ENCODE measurements around the gene TDRD3.

TDRD3 gene

DNA sequence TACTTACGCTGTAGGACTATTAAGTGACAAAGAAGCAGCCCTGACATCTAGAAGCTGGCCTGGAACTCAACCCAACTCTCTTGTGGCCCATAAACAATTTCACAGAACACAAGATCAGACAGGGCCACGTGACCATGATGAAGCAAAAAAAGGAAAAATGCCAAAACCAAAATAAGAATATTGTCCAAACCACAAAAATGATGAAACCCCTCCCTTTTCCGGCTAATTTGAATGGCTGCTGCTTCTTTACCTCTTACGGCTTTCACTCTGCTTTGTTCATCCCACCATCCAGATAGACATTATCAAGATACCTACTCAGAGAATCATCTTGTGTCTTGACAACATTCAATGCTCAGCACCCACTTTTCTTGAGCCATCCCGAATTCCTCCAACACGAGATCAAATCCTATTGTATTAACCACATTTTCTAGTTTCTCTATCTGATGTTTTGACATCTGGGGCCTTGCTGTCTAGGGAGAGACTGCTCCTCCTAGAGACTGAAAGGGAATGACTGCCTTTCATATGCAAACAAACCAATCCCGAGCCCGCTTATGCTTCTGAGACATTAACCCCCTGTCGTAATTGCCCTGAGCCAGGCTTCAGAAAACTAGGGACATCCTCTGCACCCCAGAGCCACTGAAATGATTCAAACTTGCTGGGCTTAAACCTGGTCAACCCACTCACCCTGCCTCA is 186.3 kb downstream of the TDRD3 start:
- no peaks in the 10 kb centered on the region for H3K27me3 ChIP-seq (ENCODE audit: control insufficient read depth, insufficient read depth, low read length)
- no peak overlapping the region for H3K4me3 ChIP-seq (ENCODE audit: low read depth, low read length)
- H3K9ac ChIP-seq, result no peak overlapping the region
- H2AFZ ChIP-seq, result no peak overlapping the region
- H3K4me1 ChIP-seq, result no peaks in the 10 kb centered on the region
- H3K36me3 ChIP-seq (ENCODE audit: control insufficient read depth, insufficient read depth, low read length), result no peaks in the 10 kb centered on the region
- no peak for TF ChIP-seq CTCF (IDR thresholded peaks at IDR 0.05)
- no peaks in the 10 kb centered on the region for H3K9me3 ChIP-seq (ENCODE audit: control insufficient read depth, low read length)
- H3K27ac ChIP-seq, result no peak overlapping the region
- no peaks in the 10 kb centered on the region for H3K79me2 ChIP-seq
- no peak overlapping the region for H3K4me2 ChIP-seq (ENCODE audit: low read length)

- H2AFZ ChIP-seq, result no peak overlapping the region
- H3K27me3 ChIP-seq (ENCODE audit: control insufficient read depth, insufficient read depth, low read length), result no peaks in the 10 kb centered on the region
- TF ChIP-seq CTCF (IDR thresholded peaks at IDR 0.05), result no peak
- no peak overlapping the region for H3K4me2 ChIP-seq (ENCODE audit: low read length)
- no peaks in the 10 kb centered on the region for H3K36me3 ChIP-seq (ENCODE audit: control insufficient read depth, insufficient read depth, low read length)
- no peak overlapping the region for H3K4me3 ChIP-seq (ENCODE audit: low read depth, low read length)
- H3K9me3 ChIP-seq (ENCODE audit: control insufficient read depth, low read length), result no peaks in the 10 kb centered on the region
- no peak overlapping the region for H3K27ac ChIP-seq
- H3K4me1 ChIP-seq, result no peaks in the 10 kb centered on the region
- no peak overlapping the region for H3K9ac ChIP-seq
- H3K79me2 ChIP-seq, result no peaks in the 10 kb centered on the region
Observed at GRCh38 chr13:60583911-60584753, 187.1 kb downstream of the TDRD3 start.

DNA sequence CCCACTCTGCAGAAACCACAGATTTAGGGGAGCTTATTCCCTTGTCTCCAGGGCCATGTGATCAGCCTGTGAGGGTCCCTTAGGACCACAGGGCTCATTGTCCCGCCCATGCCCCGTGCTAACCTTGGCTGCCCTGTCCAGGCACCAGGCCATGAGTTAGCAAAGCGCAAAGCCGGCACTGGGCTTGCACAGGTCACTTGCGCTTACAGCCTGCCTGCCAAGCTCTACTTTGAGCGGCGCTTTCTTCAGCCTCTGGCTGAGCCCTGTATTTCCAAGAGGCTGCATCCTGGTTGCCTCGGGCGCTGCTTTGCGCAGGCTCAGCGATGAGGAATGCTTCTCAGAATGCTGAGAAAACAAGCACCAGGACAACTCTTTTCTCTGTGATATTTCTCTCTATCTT is 188.0 kb downstream of the TDRD3 start:
- H2AFZ ChIP-seq, result no peak overlapping the region
- H3K9ac ChIP-seq, result no peak overlapping the region
- no peak for TF ChIP-seq CTCF (IDR thresholded peaks at IDR 0.05)
- H3K9me3 ChIP-seq (ENCODE audit: control insufficient read depth, low read length), result no peaks in the 10 kb centered on the region
- no peaks in the 10 kb centered on the region for H3K79me2 ChIP-seq
- no peak overlapping the region for H3K4me2 ChIP-seq (ENCODE audit: low read length)
- H3K27me3 ChIP-seq (ENCODE audit: control insufficient read depth, insufficient read depth, low read length), result no peaks in the 10 kb centered on the region
- no peak overlapping the region for H3K27ac ChIP-seq
- no peaks in the 10 kb centered on the region for H3K36me3 ChIP-seq (ENCODE audit: control insufficient read depth, insufficient read depth, low read length)
- no peaks in the 10 kb centered on the region for H3K4me1 ChIP-seq
- no peak overlapping the region for H3K4me3 ChIP-seq (ENCODE audit: low read depth, low read length)

- H3K4me3 ChIP-seq (ENCODE audit: low read depth, low read length), result no peak overlapping the region
- H3K36me3 ChIP-seq (ENCODE audit: control insufficient read depth, insufficient read depth, low read length), result no peaks in the 10 kb centered on the region
- no peaks in the 10 kb centered on the region for H3K4me1 ChIP-seq
- H3K79me2 ChIP-seq, result no peaks in the 10 kb centered on the region
- H3K27ac ChIP-seq, result no peak overlapping the region
- TF ChIP-seq CTCF (IDR thresholded peaks at IDR 0.05), result no peak
- no peak overlapping the region for H2AFZ ChIP-seq
- no peak overlapping the region for H3K4me2 ChIP-seq (ENCODE audit: low read length)
- no peaks in the 10 kb centered on the region for H3K27me3 ChIP-seq (ENCODE audit: control insufficient read depth, insufficient read depth, low read length)
- no peak overlapping the region for H3K9ac ChIP-seq
- no peaks in the 10 kb centered on the region for H3K9me3 ChIP-seq (ENCODE audit: control insufficient read depth, low read length)
Observed at GRCh38 chr13:60590800-60591747, 194.1 kb downstream of the TDRD3 start.
